ENCODE results near the gene KRT74.

DNA sequence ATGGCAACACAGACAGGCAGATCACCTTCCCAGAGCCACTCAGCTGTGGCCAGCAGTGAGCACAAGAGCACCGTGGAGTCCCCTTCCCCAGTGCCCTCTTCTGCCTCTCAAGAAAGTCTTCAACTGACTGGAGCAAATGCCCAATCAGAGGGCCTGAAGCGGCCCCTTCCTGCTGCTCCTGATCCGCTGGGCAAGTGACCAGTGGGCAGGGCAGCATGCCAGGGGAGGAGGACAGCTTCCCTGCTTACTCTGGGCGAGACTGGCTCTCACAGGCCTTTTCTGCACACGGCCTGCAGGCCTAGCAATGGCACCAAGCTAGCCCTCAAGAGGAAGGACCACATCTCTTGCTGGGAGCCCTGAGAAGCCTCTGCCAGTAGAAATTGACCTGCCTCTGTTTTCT lies 21.6 kb downstream of the KRT74 start:
- no peak for TF ChIP-seq POLR2AphosphoS5 (IDR thresholded peaks at IDR 0.05; ENCODE audit: low read depth, low read length)
- no peak for TF ChIP-seq POLR2A (IDR thresholded peaks at IDR 0.05; ENCODE audit: low read depth, low read length)
- TF ChIP-seq TAF1 (IDR thresholded peaks at IDR 0.05; ENCODE audit: low read depth, low read length), result no peak
- TF ChIP-seq SPI1 (IDR thresholded peaks at IDR 0.05; ENCODE audit: low read depth, low read length), result no peak

All from GM12891 (cell line).